WTC11 (cell line): ENCODE measurements around the gene TRIM44. TPM values are rescaled to one million over a fixed set of nuclear protein-coding genes. Genes with fewer than 3 reads are reported as not detected.

Source experiments
- ATAC-seq: fragments of 200-7000 bp; cut with Tn5 transposase; 2 replicates; pipeline ENCODE4 v1.10.0; 2021; ENCODE audit warnings: mild to moderate bottlenecking, moderate library complexity
- CTCF ChIA-PET: fragments of 300-600 bp; sonication (Branson Sonifier 250); formaldehyde crosslinking; loops from one replicate; lab custom pipeline; 2021; ENCODE audit warnings: antibody characterized with exemption; lab: Charles Lee
- POLR2A ChIA-PET: fragments of 350-600 bp; sonication (Branson Sonifier 250); formaldehyde crosslinking; loops from one replicate; lab custom pipeline; 2021; ENCODE audit warnings: antibody characterized with exemption; lab: Charles Lee
- DNase-seq: peaks from one replicate; pipeline ENCODE4 v3.0.0; 2021; ENCODE audit warnings: low spot score
- H3K27ac Mint-ChIP-seq: 2 replicates; pipeline ENCODE4 v1.8.0; 2021; ENCODE audit warnings: mixed read lengths
- H3K27me3 Mint-ChIP-seq: 2 replicates; pipeline ENCODE4 v1.8.0; 2021; ENCODE audit warnings: low read depth, mild to moderate bottlenecking, moderate library complexity, mixed read lengths
- H3K36me3 Mint-ChIP-seq: 2 replicates; pipeline ENCODE4 v1.8.0; 2021; ENCODE audit warnings: mixed read lengths
- H3K4me1 Mint-ChIP-seq: 2 replicates; pipeline ENCODE4 v1.8.0; 2022; ENCODE audit warnings: mixed read lengths
- H3K4me3 Mint-ChIP-seq: 2 replicates; pipeline ENCODE4 v1.8.0; 2021; ENCODE audit warnings: mild to moderate bottlenecking, moderate library complexity, mixed read lengths
- H3K9me3 Mint-ChIP-seq: 2 replicates; pipeline ENCODE4 v1.8.0; 2021; ENCODE audit warnings: mixed read lengths
- ATF1 ChIP-seq: sonication (generic); formaldehyde crosslinking; IDR thresholded peaks from 2 replicates; pipeline ENCODE4 v1.8.1; 2023; ENCODE audit warnings: mild to moderate bottlenecking, moderate library complexity, missing genetic modification reagents
- ELF4 ChIP-seq: sonication (generic); formaldehyde crosslinking; IDR thresholded peaks from 2 replicates; pipeline ENCODE4 v1.8.1; 2022; ENCODE audit warnings: low read depth, mild to moderate bottlenecking, moderate library complexity, missing genetic modification reagents
- EMX1 ChIP-seq: fragments of 250-450 bp; sonication (Bioruptor Pico); IDR thresholded peaks from 2 replicates; pipeline ENCODE4 v1.8.0; 2021; ENCODE audit warnings: mild to moderate bottlenecking
- GRHL2 ChIP-seq: fragments of 250-450 bp; sonication (Bioruptor Pico); IDR thresholded peaks from 2 replicates; pipeline ENCODE4 v1.8.0; 2022; ENCODE audit warnings: mild to moderate bottlenecking, moderate library complexity; ENCODE audit not compliant: insufficient replicate concordance, severe bottlenecking
- JAZF1 ChIP-seq: fragments of 250-450 bp; sonication (Bioruptor Pico); IDR thresholded peaks from 2 replicates; pipeline ENCODE4 v1.9.0; 2021; ENCODE audit warnings: moderate library complexity, mild to moderate bottlenecking, inconsistent platforms
- MYBL2 ChIP-seq: sonication (generic); formaldehyde crosslinking; IDR thresholded peaks from 2 replicates; pipeline ENCODE4 v1.8.1; 2023; ENCODE audit warnings: mild to moderate bottlenecking, moderate library complexity, missing genetic modification reagents
- NFYB ChIP-seq: sonication (generic); formaldehyde crosslinking; conservative IDR thresholded peaks from 2 replicates; pipeline ENCODE4 v1.8.0; 2022; ENCODE audit warnings: low read depth, missing genetic modification reagents
- SP1 ChIP-seq: sonication (generic); formaldehyde crosslinking; conservative IDR thresholded peaks from 2 replicates; pipeline ENCODE4 v1.8.1; 2022; ENCODE audit warnings: missing genetic modification reagents
- TCF7 ChIP-seq: sonication (generic); formaldehyde crosslinking; IDR thresholded peaks from 2 replicates; pipeline ENCODE4 v1.8.0; 2022; ENCODE audit warnings: mild to moderate bottlenecking, low read depth, missing genetic modification reagents, moderate library complexity
- ZNF121 ChIP-seq: sonication (generic); formaldehyde crosslinking; IDR thresholded peaks from 2 replicates; pipeline ENCODE4 v1.8.0; 2023; ENCODE audit warnings: missing genetic modification reagents
- ZNF138 ChIP-seq: sonication (generic); formaldehyde crosslinking; conservative IDR thresholded peaks from 2 replicates; pipeline ENCODE4 v1.8.1; 2022; ENCODE audit warnings: mild to moderate bottlenecking, moderate library complexity, missing genetic modification reagents
- ZNF219 ChIP-seq: sonication (generic); formaldehyde crosslinking; IDR thresholded peaks from 2 replicates; pipeline ENCODE4 v1.8.0; 2023; ENCODE audit warnings: missing genetic modification reagents, mild to moderate bottlenecking, borderline replicate concordance
- total RNA-seq: library from RNA; stranded (reverse); gene quantifications from 3 replicates; pipeline ENCODE4 v1.2.3, GENCODE V29; 2021
- TF ChIP-seq, protein P1 (sequence below): fragments of 250-450 bp; sonication (Bioruptor Pico); IDR thresholded peaks from 2 replicates; pipeline ENCODE4 v1.9.0; 2021; ENCODE audit warnings: mild to moderate bottlenecking
- TF ChIP-seq, protein P2 (sequence below): sonication (generic); formaldehyde crosslinking; IDR thresholded peaks from 2 replicates; pipeline ENCODE4 v1.8.1; 2023; ENCODE audit warnings: mild to moderate bottlenecking, moderate library complexity, missing genetic modification reagents
- TF ChIP-seq, protein P3 (sequence below): sonication (generic); formaldehyde crosslinking; IDR thresholded peaks from 2 replicates; pipeline ENCODE4 v1.8.0; 2023; ENCODE audit warnings: missing genetic modification reagents, mild to moderate bottlenecking, borderline replicate concordance
- TF ChIP-seq, protein P4 (sequence below): fragments of 250-450 bp; sonication (Bioruptor Pico); IDR thresholded peaks from 2 replicates; pipeline ENCODE4 v1.9.0; 2021; ENCODE audit warnings: mild to moderate bottlenecking, borderline replicate concordance

Gene TRIM44
- total RNA-seq, 1 experiment from 2014 or later: 27.4 TPM

DNA sequence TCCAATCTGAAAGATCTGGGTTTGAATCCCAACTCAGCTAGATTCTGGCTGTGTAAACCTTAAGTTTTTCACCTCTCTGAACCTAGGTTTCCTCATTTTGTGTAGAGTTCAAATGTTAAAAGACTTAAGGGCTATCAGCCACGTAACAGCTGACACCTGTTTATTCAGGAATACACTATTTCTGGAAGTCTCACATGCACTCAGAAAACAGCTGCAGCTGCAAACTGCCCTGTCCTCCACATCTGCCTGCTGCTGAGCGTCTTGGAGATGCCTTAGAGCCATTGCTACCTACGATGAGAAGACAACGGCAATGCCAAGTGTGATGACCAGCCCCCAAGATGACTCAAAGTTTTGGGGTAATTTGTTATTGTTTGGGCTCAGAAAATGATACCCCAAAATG is 6.7 kb upstream of the TRIM44 start:
- Mint-ChIP-seq H3K4me1 (peaks cover 23% of the 10 kb centered on the region), H3K9me3 (no peaks in the 10 kb centered on the region)
- POLR2A ChIA-PET: no interaction called here
- TF ChIP-seq ATF1 (CRISPR knock-in tag): no peak
- TF ChIP-seq ZNF138 (CRISPR knock-in tag): no peak
- TF ChIP-seq, protein P1, sequence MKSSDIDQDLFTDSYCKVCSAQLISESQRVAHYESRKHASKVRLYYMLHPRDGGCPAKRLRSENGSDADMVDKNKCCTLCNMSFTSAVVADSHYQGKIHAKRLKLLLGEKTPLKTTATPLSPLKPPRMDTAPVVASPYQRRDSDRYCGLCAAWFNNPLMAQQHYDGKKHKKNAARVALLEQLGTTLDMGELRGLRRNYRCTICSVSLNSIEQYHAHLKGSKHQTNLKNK (CRISPR knock-in tag): no peak
- no peak for TF ChIP-seq NFYB (CRISPR knock-in tag)
- TF ChIP-seq, protein P2, sequence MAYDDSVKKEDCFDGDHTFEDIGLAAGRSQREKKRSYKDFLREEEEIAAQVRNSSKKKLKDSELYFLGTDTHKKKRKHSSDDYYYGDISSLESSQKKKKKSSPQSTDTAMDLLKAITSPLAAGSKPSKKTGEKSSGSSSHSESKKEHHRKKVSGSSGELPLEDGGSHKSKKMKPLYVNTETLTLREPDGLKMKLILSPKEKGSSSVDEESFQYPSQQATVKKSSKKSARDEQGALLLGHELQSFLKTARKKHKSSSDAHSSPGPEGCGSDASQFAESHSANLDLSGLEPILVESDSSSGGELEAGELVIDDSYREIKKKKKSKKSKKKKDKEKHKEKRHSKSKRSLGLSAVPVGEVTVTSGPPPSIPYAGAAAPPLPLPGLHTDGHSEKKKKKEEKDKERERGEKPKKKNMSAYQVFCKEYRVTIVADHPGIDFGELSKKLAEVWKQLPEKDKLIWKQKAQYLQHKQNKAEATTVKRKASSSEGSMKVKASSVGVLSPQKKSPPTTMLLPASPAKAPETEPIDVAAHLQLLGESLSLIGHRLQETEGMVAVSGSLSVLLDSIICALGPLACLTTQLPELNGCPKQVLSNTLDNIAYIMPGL (CRISPR knock-in tag): no peak
- no peak for TF ChIP-seq TCF7 (CRISPR knock-in tag)
- no peak for TF ChIP-seq ELF4
- TF ChIP-seq, protein P3, sequence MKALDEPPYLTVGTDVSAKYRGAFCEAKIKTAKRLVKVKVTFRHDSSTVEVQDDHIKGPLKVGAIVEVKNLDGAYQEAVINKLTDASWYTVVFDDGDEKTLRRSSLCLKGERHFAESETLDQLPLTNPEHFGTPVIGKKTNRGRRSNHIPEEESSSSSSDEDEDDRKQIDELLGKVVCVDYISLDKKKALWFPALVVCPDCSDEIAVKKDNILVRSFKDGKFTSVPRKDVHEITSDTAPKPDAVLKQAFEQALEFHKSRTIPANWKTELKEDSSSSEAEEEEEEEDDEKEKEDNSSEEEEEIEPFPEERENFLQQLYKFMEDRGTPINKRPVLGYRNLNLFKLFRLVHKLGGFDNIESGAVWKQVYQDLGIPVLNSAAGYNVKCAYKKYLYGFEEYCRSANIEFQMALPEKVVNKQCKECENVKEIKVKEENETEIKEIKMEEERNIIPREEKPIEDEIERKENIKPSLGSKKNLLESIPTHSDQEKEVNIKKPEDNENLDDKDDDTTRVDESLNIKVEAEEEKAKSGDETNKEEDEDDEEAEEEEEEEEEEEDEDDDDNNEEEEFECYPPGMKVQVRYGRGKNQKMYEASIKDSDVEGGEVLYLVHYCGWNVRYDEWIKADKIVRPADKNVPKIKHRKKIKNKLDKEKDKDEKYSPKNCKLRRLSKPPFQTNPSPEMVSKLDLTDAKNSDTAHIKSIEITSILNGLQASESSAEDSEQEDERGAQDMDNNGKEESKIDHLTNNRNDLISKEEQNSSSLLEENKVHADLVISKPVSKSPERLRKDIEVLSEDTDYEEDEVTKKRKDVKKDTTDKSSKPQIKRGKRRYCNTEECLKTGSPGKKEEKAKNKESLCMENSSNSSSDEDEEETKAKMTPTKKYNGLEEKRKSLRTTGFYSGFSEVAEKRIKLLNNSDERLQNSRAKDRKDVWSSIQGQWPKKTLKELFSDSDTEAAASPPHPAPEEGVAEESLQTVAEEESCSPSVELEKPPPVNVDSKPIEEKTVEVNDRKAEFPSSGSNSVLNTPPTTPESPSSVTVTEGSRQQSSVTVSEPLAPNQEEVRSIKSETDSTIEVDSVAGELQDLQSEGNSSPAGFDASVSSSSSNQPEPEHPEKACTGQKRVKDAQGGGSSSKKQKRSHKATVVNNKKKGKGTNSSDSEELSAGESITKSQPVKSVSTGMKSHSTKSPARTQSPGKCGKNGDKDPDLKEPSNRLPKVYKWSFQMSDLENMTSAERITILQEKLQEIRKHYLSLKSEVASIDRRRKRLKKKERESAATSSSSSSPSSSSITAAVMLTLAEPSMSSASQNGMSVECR: no peak
- TF ChIP-seq, protein P4, sequence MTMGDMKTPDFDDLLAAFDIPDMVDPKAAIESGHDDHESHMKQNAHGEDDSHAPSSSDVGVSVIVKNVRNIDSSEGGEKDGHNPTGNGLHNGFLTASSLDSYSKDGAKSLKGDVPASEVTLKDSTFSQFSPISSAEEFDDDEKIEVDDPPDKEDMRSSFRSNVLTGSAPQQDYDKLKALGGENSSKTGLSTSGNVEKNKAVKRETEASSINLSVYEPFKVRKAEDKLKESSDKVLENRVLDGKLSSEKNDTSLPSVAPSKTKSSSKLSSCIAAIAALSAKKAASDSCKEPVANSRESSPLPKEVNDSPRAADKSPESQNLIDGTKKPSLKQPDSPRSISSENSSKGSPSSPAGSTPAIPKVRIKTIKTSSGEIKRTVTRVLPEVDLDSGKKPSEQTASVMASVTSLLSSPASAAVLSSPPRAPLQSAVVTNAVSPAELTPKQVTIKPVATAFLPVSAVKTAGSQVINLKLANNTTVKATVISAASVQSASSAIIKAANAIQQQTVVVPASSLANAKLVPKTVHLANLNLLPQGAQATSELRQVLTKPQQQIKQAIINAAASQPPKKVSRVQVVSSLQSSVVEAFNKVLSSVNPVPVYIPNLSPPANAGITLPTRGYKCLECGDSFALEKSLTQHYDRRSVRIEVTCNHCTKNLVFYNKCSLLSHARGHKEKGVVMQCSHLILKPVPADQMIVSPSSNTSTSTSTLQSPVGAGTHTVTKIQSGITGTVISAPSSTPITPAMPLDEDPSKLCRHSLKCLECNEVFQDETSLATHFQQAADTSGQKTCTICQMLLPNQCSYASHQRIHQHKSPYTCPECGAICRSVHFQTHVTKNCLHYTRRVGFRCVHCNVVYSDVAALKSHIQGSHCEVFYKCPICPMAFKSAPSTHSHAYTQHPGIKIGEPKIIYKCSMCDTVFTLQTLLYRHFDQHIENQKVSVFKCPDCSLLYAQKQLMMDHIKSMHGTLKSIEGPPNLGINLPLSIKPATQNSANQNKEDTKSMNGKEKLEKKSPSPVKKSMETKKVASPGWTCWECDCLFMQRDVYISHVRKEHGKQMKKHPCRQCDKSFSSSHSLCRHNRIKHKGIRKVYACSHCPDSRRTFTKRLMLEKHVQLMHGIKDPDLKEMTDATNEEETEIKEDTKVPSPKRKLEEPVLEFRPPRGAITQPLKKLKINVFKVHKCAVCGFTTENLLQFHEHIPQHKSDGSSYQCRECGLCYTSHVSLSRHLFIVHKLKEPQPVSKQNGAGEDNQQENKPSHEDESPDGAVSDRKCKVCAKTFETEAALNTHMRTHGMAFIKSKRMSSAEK (CRISPR knock-in tag): no peak
- no peak for TF ChIP-seq JAZF1 (CRISPR knock-in tag)
- TF ChIP-seq GRHL2 (CRISPR knock-in tag): no peak
- TF ChIP-seq MYBL2: no peak
- no peak for TF ChIP-seq EMX1
- no peak for TF ChIP-seq ZNF121 (CRISPR knock-in tag)
- TF ChIP-seq SP1 (CRISPR knock-in tag): no peak
- no peak for TF ChIP-seq ZNF219
- TF ChIP-seq, all 79 proteins: peak for 0
- Mint-ChIP-seq H3K4me3 (no peak overlapping the region), H3K27ac (no peak overlapping the region), H3K36me3 (no peaks in the 10 kb centered on the region), H3K27me3 (peaks cover 99% of the 10 kb centered on the region)
- no peak for DNase-seq
- no peak for ATAC-seq
- CTCF ChIA-PET: interaction anchor here (0.9 kb wide), 1 partner anchor 166 kb away, joined by 5 read pairs; no protein-coding TSS in a partner anchor
